Measurements from ENCODE around the gene MICU1.
A peak's percentile ranks its signal among the peaks of the same experiment; 100 is the strongest.
"Not testable (repeated sequence)": the region's sequence is repeated elsewhere in the genome, so short reads cannot be mapped to it uniquely, and the experiment has no call there.

Gene MICU1

DNA sequence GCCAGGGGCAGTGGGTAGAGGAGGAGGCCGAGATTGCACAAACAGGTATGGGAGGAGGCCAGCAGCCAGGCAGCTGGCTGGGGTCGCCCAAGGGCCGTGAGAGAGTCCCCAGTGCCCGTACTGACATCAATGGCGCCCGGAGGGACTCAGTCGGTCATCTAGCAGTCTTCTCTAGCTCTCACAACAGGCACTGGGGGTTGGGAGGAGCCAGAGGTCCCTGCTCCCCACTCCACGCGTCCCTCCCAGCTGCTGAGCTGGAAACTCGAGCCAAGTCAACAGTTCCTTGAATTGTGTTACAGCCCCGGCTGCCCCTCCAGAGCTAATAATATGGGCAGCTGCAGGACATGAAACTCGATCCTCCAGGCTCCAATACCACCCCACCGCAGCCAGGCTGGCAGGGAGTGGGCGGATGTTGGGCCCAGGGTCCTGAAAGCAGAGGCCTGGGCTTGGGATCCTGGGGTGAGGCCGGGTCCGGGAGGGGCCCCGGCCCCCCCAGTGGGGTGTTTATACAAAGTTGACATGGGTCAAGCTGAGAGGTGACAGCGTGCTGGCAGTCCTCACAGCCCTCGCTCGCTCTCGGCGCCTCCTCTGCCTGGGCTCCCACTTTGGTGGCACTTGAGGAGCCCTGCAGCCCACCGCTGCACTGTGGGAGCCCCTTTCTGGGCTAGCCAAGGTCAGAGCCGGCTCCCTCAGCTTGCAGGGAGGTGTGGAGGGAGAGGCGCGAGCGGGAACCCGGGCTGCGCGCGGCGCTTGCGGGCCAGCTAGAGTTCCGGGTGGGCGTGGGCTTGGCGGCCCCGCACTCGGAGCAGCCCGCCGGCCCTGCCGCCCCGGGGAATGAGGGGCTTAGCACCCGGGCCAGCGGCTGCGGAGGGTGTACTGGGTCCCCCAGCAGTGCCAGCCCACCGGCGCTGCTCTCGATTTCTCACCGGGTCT is 300.4 kb downstream of the MICU1 start:
- not testable (repeated sequence) for DNase-seq (ENCODE audit: low read depth)

DNA sequence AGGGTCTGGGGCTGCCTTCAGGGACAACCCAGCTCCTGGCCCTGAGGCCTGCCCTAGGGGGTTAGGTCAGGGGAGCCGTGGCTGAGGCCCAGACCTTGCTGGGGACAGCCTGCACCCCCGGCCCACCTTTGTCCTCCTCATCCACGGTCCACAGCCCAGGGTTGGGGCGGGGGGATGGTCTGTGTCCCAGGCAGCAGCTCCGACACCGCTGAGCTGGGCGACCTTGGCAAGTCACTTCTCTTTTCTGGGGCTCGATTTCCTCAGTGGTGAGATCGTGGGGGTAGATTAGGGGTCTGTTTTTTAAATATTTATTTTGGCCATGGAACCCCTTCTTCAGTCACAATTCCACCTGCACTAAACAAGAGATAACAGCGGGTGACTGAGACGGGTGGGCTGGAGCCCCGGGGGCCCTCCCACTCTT is 302.1 kb downstream of the MICU1 start:
- DNase-seq (ENCODE audit: low read depth): no peak

DNA sequence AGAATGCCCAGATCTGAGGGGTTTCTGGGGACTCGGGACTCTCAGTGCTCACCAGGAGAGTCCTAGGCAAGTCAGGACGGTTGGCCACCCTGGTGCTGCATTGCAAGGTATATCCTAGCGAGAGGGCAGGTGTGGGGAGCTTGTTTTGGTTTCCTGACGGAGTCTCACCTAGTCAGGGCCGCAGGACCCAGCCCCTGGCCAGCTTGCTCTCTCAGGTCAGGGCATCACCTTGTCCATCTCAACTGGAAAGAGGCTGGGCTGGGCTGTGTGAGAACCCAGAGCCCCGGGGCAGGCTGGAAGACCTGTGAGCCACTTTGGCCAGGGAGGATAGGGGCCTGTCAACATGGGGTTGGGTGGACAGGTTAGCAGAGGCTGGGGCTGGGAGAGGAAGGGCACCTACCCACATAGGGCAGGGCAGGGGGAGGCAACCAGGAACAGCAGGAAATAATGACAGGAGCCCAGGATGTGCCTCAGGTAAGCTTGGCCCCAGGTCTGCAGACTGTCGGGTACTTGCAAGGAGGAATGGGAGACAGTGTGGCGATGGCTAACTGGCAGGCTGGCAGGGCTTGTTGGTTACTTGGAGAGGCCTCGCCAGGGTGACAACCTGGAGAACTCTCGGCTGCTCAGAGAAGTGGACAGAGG is 302.6 kb downstream of the MICU1 start:
- DNase-seq (ENCODE audit: low read depth): no peak

DNA sequence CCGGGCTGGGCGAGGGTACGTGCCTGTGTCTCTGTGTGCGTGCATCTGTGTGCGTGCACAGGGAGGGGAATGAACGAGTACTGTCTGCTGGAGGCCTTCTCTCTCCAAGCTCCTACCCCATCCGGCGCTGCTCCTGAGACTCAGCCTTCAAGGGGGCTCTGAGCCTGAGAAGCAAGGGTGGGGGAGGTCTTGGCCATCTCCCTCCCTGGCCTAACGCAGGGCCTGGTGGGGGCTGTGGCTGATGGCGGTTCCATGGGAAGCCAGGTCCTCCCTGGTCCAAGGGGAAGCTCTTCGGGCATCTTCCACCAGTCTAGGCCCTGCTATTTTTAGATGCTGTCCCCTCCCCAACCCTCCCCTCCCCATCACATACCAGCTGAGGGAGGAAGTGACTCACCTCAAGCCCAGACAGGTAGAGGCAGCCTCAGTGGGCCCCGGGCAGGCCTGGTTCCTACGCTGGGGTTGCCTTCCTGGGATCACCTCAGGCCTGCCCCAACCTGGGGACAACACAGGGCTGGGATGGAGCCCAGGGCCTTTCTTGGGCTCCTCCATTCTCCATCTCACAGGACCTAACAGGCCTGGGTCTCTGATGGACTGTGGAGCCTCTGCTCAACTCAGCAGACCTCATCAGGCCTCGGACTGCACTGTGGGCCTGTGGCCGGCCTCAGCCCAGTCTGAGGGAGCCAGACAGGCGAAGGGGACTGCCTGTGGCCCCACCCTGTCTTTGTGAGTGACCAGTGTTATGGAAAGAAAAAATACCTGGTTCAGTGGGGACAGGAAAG is 303.4 kb downstream of the MICU1 start:
- DNase-seq (ENCODE audit: low read depth): no peak

GRCh38 chr10:72322030-72322279 is 303.9 kb downstream of the MICU1 start:
- DNase-seq (ENCODE audit: low read depth): no peak

GRCh38 chr10:72321248-72322029 is 304.4 kb downstream of the MICU1 start:
- no peak for DNase-seq (ENCODE audit: low read depth)

GRCh38 chr10:72320676-72321247 is 305.1 kb downstream of the MICU1 start:
- DNase-seq (ENCODE audit: low read depth): peak; percentile 100

DNA sequence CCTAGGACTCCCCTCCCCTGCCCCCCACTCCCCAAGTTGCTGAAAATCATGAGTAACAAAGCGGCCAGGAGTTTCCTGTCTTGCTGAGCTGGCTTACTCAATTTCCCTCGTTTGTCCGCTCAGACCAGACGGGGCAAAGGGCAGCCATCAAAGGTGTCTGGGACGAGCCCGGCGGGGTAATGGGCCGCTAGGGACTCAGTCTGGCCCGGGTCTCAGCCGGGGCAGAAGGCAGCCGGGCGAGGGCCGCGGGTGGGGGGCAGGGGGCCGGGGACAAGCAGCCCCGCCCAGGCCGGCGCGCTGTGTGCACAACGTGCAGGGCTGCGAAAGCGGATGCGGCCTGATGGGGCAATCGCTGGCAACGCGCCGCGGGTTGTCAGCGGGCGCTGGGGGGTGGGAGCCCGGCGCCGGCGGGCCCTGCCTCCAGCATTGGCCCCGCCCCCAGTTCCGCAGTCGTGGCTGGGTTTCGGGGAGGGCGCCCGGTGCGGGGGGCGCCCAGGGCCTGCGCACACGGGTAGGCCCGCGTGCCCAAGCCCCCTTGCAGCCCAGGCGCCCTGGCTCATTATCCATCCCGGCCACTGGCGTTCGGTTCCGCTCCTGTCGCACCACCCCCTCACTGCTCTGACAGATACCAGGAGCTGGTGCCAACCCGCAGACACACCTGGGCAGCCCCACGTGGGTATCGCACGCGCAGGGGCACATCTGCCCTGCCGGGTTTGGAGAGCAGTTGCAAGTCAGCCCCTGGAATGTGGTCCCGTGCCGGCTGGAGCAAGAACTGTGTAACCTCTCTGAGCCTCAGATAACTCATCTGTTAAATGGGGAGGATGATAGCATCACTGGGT is 306.2 kb downstream of the MICU1 start:
- DNase-seq (ENCODE audit: low read depth): peak; percentile 85

- DNase-seq (ENCODE audit: low read depth): no peak
These were observed 307.2 kb downstream of the MICU1 start for GRCh38 chr10:72318418-72319262.

Data from GM04504 (cell line).